ENCODE measurements around the gene ZFYVE21.

Gene ZFYVE21

GRCh38 chr14:103731916-103732867 lies 16.6 kb downstream of the ZFYVE21 start:
- Histone ChIP-seq H4K20me1 (ENCODE audit: control insufficient read depth, insufficient read depth, low read depth, low read length) (no peaks in the 10 kb centered on the region), H3K9me3 (ENCODE audit: control insufficient read depth, insufficient read depth, low read length) (no peaks in the 10 kb centered on the region), H3F3A (ENCODE audit: control insufficient read depth, insufficient read depth) (no peaks in the 10 kb centered on the region), H3K27me3 (ENCODE audit: control insufficient read depth, low read length) (no peaks in the 10 kb centered on the region), H3K79me2 (ENCODE audit: control insufficient read depth, low read length) (no peaks in the 10 kb centered on the region), H3K4me2 (ENCODE audit: low read length) (no peak overlapping the region), H3K36me3 (ENCODE audit: control insufficient read depth, low read length) (peaks cover 26% of the 10 kb centered on the region), H3K4me3 (ENCODE audit: low read length) (no peak overlapping the region), H3K9me2 (replicated peaks; ENCODE audit: control insufficient read depth, low read length) (no peaks in the 10 kb centered on the region), H3K4me1 (ENCODE audit: control insufficient read depth, low read length) (no peaks in the 10 kb centered on the region), H3K27ac (ENCODE audit: low read depth, low read length) (no peak overlapping the region)
- TF ChIP-seq EZH2phosphoT487 (IDR thresholded peaks at IDR 0.05; ENCODE audit: borderline replicate concordance, low read length) = no peak
- TF ChIP-seq CTCF (IDR thresholded peaks at IDR 0.05; ENCODE audit: low read depth, low read length, poor library complexity, severe bottlenecking) = no peak

- Histone ChIP-seq H3K27me3 (ENCODE audit: control insufficient read depth, low read length) (no peaks in the 10 kb centered on the region), H3K9me3 (ENCODE audit: control insufficient read depth, insufficient read depth, low read length) (no peaks in the 10 kb centered on the region), H4K20me1 (ENCODE audit: control insufficient read depth, insufficient read depth, low read depth, low read length) (no peaks in the 10 kb centered on the region), H3K79me2 (ENCODE audit: control insufficient read depth, low read length) (no peaks in the 10 kb centered on the region), H3K36me3 (ENCODE audit: control insufficient read depth, low read length) (peaks cover 26% of the 10 kb centered on the region), H3K4me3 (ENCODE audit: low read length) (no peak overlapping the region), H3K9me2 (replicated peaks; ENCODE audit: control insufficient read depth, low read length) (no peaks in the 10 kb centered on the region), H3K4me2 (ENCODE audit: low read length) (no peak overlapping the region), H3K27ac (ENCODE audit: low read depth, low read length) (no peak overlapping the region), H3K4me1 (ENCODE audit: control insufficient read depth, low read length) (no peaks in the 10 kb centered on the region), H3F3A (ENCODE audit: control insufficient read depth, insufficient read depth) (no peaks in the 10 kb centered on the region)
- no peak for TF ChIP-seq CTCF (IDR thresholded peaks at IDR 0.05; ENCODE audit: low read depth, low read length, poor library complexity, severe bottlenecking)
- TF ChIP-seq EZH2phosphoT487 (IDR thresholded peaks at IDR 0.05; ENCODE audit: borderline replicate concordance, low read length) = no peak
Measured at GRCh38 chr14:103732868-103733620, 17.4 kb downstream of the ZFYVE21 start.

GRCh38 chr14:103733651-103734050 lies 18.0 kb downstream of the ZFYVE21 start:
- no peaks in the 10 kb centered on the region for H3F3A ChIP-seq (ENCODE audit: control insufficient read depth, insufficient read depth)
- H3K4me3 ChIP-seq (ENCODE audit: low read length) = no peak overlapping the region
- H3K36me3 ChIP-seq (ENCODE audit: control insufficient read depth, low read length) = peaks cover 26% of the 10 kb centered on the region
- no peaks in the 10 kb centered on the region for H3K9me2 ChIP-seq (replicated peaks; ENCODE audit: control insufficient read depth, low read length)
- H3K4me1 ChIP-seq (ENCODE audit: control insufficient read depth, low read length) = no peaks in the 10 kb centered on the region
- no peaks in the 10 kb centered on the region for H3K9me3 ChIP-seq (ENCODE audit: control insufficient read depth, insufficient read depth, low read length)
- H4K20me1 ChIP-seq (ENCODE audit: control insufficient read depth, insufficient read depth, low read depth, low read length) = no peaks in the 10 kb centered on the region
- no peak for TF ChIP-seq CTCF (IDR thresholded peaks at IDR 0.05; ENCODE audit: low read depth, low read length, poor library complexity, severe bottlenecking)
- no peak for TF ChIP-seq EZH2phosphoT487 (IDR thresholded peaks at IDR 0.05; ENCODE audit: borderline replicate concordance, low read length)
- H3K79me2 ChIP-seq (ENCODE audit: control insufficient read depth, low read length) = no peaks in the 10 kb centered on the region
- H3K27ac ChIP-seq (ENCODE audit: low read depth, low read length) = no peak overlapping the region
- H3K4me2 ChIP-seq (ENCODE audit: low read length) = no peak overlapping the region
- no peaks in the 10 kb centered on the region for H3K27me3 ChIP-seq (ENCODE audit: control insufficient read depth, low read length)

Data from DOHH2 (cell line).